Non-pigmented ciliary epithelial cell (primary cell): ENCODE measurements around the gene VAV2.

Experiments
- DNase-seq: peaks from one replicate; pipeline ENCODE4 v3.0.0-alpha.2; 2010; ENCODE audit warnings: low read depth

Gene VAV2

GRCh38 chr9:133980864-133981588 is 11.1 kb downstream of the VAV2 start:
- DNase-seq, result no peak

- no peak for DNase-seq
These were observed 11.9 kb downstream of the VAV2 start for GRCh38 chr9:133979921-133980863.

- DNase-seq, result no peak
These were observed 12.7 kb downstream of the VAV2 start for GRCh38 chr9:133979273-133979920.

DNA sequence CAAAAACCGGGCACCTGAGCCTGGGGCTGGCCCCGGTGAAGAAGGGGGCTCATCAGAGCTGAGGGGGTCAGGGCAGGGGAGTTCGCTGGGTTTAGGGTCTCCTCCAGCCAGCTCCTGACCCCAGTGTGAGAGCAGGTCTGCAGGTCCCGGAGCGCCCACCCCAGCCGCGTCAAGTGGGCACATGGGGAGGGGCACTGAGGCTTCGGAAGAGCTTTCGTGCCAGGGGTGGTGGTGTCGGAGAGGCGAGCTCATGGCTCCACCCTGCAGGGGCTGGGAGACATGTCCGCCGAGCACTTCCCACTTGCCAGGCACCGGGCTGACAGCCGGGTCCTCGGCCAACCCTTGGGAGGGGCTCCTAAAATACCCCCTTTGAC is 13.2 kb downstream of the VAV2 start:
- no peak for DNase-seq

- no peak for DNase-seq
These were observed 13.8 kb downstream of the VAV2 start for GRCh38 chr9:133978226-133978898.

GRCh38 chr9:133977421-133978201 is 14.5 kb downstream of the VAV2 start:
- DNase-seq, result no peak

- DNase-seq, result no peak
These were observed 15.2 kb downstream of the VAV2 start for GRCh38 chr9:133976887-133977286.

GRCh38 chr9:133976191-133976861 is 15.8 kb downstream of the VAV2 start:
- DNase-seq, result no peak

DNA sequence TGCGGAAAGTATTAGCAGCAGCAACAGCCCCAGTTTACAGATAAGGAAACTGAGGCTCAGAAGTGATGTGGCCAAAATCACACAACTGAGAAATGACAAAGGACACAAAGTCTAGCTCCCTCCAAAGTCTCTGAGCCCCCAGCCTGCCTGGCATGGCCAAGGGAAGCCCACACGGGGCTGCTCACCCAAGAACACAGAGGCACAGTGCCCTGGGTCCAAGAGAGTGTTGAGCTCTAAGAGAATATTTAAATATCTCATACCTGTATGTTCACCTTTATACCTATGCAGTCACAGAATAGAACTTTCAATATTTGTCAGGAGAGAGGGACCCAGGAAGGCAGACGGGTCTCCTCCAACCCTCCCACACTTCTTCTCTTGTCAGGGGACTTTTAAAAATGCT is 16.6 kb downstream of the VAV2 start:
- no peak for DNase-seq

- no peak for DNase-seq
These were observed 17.3 kb downstream of the VAV2 start for GRCh38 chr9:133974631-133975341.

DNA sequence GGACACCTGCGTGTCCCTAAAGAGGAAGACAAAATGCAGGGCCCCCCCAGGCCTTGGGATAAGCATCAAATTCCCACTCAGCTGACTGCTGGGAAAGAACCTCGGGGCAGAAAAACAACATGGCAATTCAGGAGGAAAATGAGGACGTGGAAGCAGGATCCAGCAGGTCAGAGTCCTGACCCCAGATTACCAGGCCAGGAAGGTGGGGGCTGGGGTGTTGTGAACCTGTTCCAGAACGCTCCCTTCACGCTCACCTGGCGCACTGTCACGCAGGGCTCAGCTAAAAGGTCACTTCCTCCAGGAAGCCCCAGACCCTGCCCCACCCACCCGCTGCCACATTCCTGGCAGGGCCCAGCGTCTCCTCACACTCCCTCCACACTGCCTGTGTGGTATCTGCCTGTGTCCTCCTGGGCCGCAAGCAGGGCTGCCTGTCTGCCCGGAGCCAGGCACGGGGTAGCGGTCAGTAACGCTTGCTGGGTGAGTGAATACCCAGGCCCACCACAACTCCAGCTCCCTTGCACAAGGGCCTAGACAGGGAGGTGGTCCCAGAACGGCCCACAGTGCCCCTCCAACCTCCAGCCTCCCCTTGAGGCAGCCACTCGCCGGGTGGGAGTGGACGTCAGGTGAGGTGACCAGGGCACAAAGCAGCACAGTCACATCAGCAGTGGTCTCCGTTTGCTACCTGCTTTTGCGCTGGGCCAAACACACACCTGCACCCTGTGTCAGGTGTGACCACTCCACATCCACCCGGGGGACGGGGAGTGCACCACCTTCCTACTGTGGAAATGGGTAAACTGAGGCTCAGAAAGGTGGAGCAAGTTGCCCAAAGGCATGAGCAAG is 18.1 kb downstream of the VAV2 start:
- DNase-seq, result no peak

- no peak for DNase-seq
These were observed 18.9 kb downstream of the VAV2 start for GRCh38 chr9:133973111-133973790.

- DNase-seq, result no peak
These were observed 19.9 kb downstream of the VAV2 start for GRCh38 chr9:133971981-133972941.

DNA sequence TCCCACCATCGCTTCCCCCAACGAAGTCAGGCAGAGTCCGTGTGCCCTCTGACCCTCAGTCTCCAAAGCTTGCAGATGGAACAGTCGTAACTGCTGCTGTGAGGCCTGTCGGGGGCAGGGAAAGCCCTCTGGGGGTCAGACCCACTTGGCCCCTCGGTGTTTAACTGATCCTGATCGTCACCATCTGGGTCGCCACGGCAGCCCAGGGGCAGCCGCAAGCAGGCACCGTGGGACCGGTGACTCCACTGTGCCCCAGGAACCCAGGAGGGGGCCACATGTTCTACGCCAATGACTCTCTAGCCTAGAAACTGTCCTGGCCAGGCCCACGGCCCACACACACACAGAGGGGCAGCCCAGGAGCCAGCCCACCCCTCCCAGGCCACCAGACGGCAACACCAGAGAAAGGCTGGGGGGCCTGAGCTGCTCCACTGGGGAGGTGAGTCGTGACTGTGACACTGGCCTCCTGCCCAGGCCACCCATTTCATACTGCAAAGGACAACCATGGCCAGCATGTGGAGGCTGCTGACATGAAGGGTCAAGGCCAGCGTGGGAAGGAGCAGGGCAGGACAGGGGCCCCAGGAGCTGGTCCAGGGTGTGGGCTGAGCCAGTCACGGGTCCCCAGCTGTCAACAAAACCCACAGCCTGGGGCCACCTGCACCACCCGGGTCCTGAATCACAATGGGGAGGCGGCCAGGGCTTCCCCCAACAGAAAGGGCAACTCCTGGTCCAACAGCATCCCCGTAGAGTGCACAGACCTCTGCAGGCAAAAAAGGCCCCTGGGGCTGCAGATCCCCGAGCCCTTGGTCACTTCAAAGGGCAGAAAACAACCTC is 20.8 kb downstream of the VAV2 start:
- DNase-seq, result no peak

- no peak for DNase-seq
These were observed 21.5 kb downstream of the VAV2 start for GRCh38 chr9:133970581-133971058.
